Caco-2 (cell line): Measurements from ENCODE around the gene DDX24. TPM values are rescaled to one million over a fixed set of nuclear protein-coding genes. Genes with fewer than 3 reads are reported as not detected.

Experiments
- BruUV-seq: library from RNA; stranded (reverse); fragments of 400-500 nt; replicated peaks from 2 replicates; lab custom pipeline; 2021; lab: Mats Ljungman, UMichigan
- CTCF ChIA-PET: fragments of 300-600 bp; sonication (Branson Sonifier 250); formaldehyde crosslinking; loops from one replicate; lab custom pipeline; 2022; ENCODE audit warnings: antibody characterized with exemption; lab: Charles Lee
- POLR2A ChIA-PET: fragments of 300-600 bp; sonication (Branson Sonifier 250); formaldehyde crosslinking; loops from one replicate; lab custom pipeline; 2022; ENCODE audit warnings: antibody characterized with exemption; lab: Charles Lee
- DNase-seq, 2 experiments: peaks; one replicate each; pipeline versions ENCODE4 v3.0.0 to v3.0.0-alpha.2; 2020 to 2022
- H3K27me3 ChIP-seq: replicated peaks from 2 replicates; pipeline ENCODE4 v1.6.0; 2011; ENCODE audit warnings: low read length; ENCODE audit not compliant: control insufficient read depth, insufficient read depth
- H3K36me3 ChIP-seq: 2 replicates; pipeline ENCODE4 v1.5.1; 2011; ENCODE audit warnings: low read length; ENCODE audit not compliant: control insufficient read depth, insufficient read depth
- H3K4me1 ChIP-seq: fragments of 250-450 bp; sonication (Bioruptor Pico); 2 replicates; pipeline ENCODE4 v1.5.1; 2020; ENCODE audit warnings: mild to moderate bottlenecking
- H3K4me3 ChIP-seq: 2 replicates; pipeline ENCODE4 v1.5.1; 2011; ENCODE audit warnings: low read depth, mild to moderate bottlenecking, control low read depth, low read length
- H3K9me3 ChIP-seq: fragments of 250-450 bp; sonication (Bioruptor Pico); 2 replicates; pipeline ENCODE4 v1.5.1; 2020; ENCODE audit warnings: mild to moderate bottlenecking, moderate library complexity
- H3K27ac Mint-ChIP-seq: one replicate; pipeline ENCODE4 v1.8.0; 2022; ENCODE audit warnings: mixed read lengths; ENCODE audit not compliant: unreplicated experiment
- H3K27me3 Mint-ChIP-seq: one replicate; pipeline ENCODE4 v1.8.0; 2022; ENCODE audit warnings: mixed read lengths; ENCODE audit not compliant: insufficient read depth, unreplicated experiment
- H3K36me3 Mint-ChIP-seq: one replicate; pipeline ENCODE4 v1.8.0; 2022; ENCODE audit warnings: mild to moderate bottlenecking, mixed read lengths; ENCODE audit not compliant: insufficient read depth, unreplicated experiment
- H3K4me1 Mint-ChIP-seq: one replicate; pipeline ENCODE4 v1.8.0; 2022; ENCODE audit warnings: low read depth, mixed read lengths; ENCODE audit not compliant: unreplicated experiment
- H3K4me3 Mint-ChIP-seq: one replicate; pipeline ENCODE4 v1.8.0; 2022; ENCODE audit warnings: mild to moderate bottlenecking, moderate library complexity, mixed read lengths; ENCODE audit not compliant: unreplicated experiment
- H3K9me3 Mint-ChIP-seq: one replicate; pipeline ENCODE4 v1.8.0; 2022; ENCODE audit warnings: mixed read lengths; ENCODE audit not compliant: unreplicated experiment
- CTCF ChIP-seq, 2 experiments: fragments of 200-600 bp in 1 of 2; IDR thresholded peaks; 1 replicate in 1 of 2; 2 replicates in 1 of 2; pipeline versions ENCODE4 v1.5.1 to v1.8.0; 2011 to 2022; ENCODE audit warnings: antibody characterized with exemption in 1 of 2, control low read depth in 1 of 2, inconsistent platforms in 1 of 2, low read depth in 1 of 2, low read length in 1 of 2, mild to moderate bottlenecking in 1 of 2, moderate library complexity in 1 of 2; ENCODE audit not compliant: insufficient read depth in 1 of 2, severe bottlenecking in 1 of 2, unreplicated experiment in 1 of 2
- intact Hi-C: fragments of 100-400 bp; cut with micrococcal nuclease; formaldehyde crosslinking; loops from one replicate; pipeline ENCODE4 v1.10.0; 2022; ENCODE audit not compliant: unreplicated experiment
- total RNA-seq: library from RNA; stranded (reverse); gene quantifications from 2 replicates; pipeline ENCODE4 v1.2.3, GENCODE V29; 2022

The DDX24 gene
- total RNA-seq, 1 experiment from 2014 or later: 131 TPM

DNA sequence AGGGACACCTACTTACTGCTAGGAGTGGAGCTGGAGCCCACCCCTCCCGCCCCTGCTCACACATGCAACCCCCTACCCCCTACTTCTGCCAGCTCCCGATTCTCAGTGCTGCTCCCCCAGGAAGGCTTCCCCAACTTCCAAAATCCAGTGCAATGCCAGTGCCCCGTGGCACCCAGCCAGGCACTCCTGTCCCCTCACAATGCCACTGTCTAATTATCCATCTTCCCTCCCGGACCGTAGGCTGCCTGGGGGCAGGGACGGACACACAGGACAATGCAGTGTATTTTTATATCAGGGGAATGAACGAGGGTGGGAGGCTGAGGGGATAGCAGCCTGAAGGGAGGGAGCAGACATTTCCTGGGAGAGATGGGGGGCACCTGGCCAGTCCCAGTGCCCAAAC is 42.5 kb downstream of the DDX24 start:
- POLR2A ChIA-PET: no interaction called here
- H3K27me3 ChIP-seq: no peaks in the 10 kb centered on the region
- Mint-ChIP-seq H3K4me1 (peaks cover 4% of the 10 kb centered on the region), H3K27ac (no peak overlapping the region), H3K27me3 (no peaks in the 10 kb centered on the region), H3K36me3 (peaks cover 13% of the 10 kb centered on the region), H3K9me3 (no peaks in the 10 kb centered on the region), H3K4me3 (no peak overlapping the region)
- intact Hi-C loops: loop anchor here (10.0 kb wide), 1 partner anchor 266 kb away; no protein-coding TSS in a partner anchor
- no peak overlapping the region for H3K4me3 ChIP-seq
- H3K4me1 ChIP-seq: no peaks in the 10 kb centered on the region
- CTCF ChIA-PET: no interaction called here
- no peak for TF ChIP-seq CTCF (IDR thresholded peaks at IDR 0.05; ENCODE audit: insufficient read depth in 1 of 2, low read depth in 1 of 2, low read length in 1 of 2, severe bottlenecking in 1 of 2, unreplicated experiment in 1 of 2)
- no TSS peak for BruUV-seq
- H3K36me3 ChIP-seq: no peaks in the 10 kb centered on the region
- no peak for DNase-seq
- H3K9me3 ChIP-seq: no peaks in the 10 kb centered on the region

- Histone ChIP-seq H3K4me3 (no peak overlapping the region), H3K9me3 (no peaks in the 10 kb centered on the region), H3K36me3 (no peaks in the 10 kb centered on the region), H3K4me1 (no peaks in the 10 kb centered on the region), H3K27me3 (no peaks in the 10 kb centered on the region)
- no TSS peak for BruUV-seq
- DNase-seq: no peak
- Mint-ChIP-seq H3K4me1 (peaks cover 4% of the 10 kb centered on the region), H3K4me3 (no peak overlapping the region), H3K9me3 (no peaks in the 10 kb centered on the region), H3K27ac (no peak overlapping the region), H3K27me3 (no peaks in the 10 kb centered on the region), H3K36me3 (peaks cover 9% of the 10 kb centered on the region)
- POLR2A ChIA-PET: no interaction called here
- CTCF ChIA-PET: no interaction called here
- TF ChIP-seq CTCF (IDR thresholded peaks at IDR 0.05; ENCODE audit: insufficient read depth in 1 of 2, low read depth in 1 of 2, low read length in 1 of 2, severe bottlenecking in 1 of 2, unreplicated experiment in 1 of 2): no peak
- intact Hi-C loops: loop anchor here (2.0 to 10.0 kb wide), 2 partner anchors 99 to 267 kb away; no protein-coding TSS in a partner anchor
Measured at GRCh38 chr14:94037954-94038353, 43.0 kb downstream of the DDX24 start.

- peak; percentile 70 to 79 for DNase-seq
- CTCF ChIA-PET: interaction anchor here (0.6 to 2.2 kb wide), 12 partner anchors 9 to 144 kb away, joined by 3 to 31 read pairs (median 4); partner anchors contain the start of genes DDX24, IFI27L1 and OTUB2
- Histone ChIP-seq H3K4me1 (no peaks in the 10 kb centered on the region), H3K27me3 (no peaks in the 10 kb centered on the region), H3K36me3 (no peaks in the 10 kb centered on the region), H3K4me3 (no peak overlapping the region), H3K9me3 (no peaks in the 10 kb centered on the region)
- Mint-ChIP-seq H3K4me3 (no peak overlapping the region), H3K9me3 (no peaks in the 10 kb centered on the region), H3K27me3 (no peaks in the 10 kb centered on the region), H3K27ac (no peak overlapping the region), H3K36me3 (peaks cover 5% of the 10 kb centered on the region), H3K4me1 (peaks cover 4% of the 10 kb centered on the region)
- intact Hi-C loops: loop anchor here (1.0 to 10.0 kb wide), 3 partner anchors 100 to 268 kb away; no protein-coding TSS in a partner anchor
- BruUV-seq: no TSS peak
- peak; percentile 72 to 79 for TF ChIP-seq CTCF (IDR thresholded peaks at IDR 0.05; ENCODE audit: insufficient read depth in 1 of 2, low read depth in 1 of 2, low read length in 1 of 2, severe bottlenecking in 1 of 2, unreplicated experiment in 1 of 2)
- POLR2A ChIA-PET: no interaction called here
Measured at GRCh38 chr14:94036313-94037167, 44.5 kb downstream of the DDX24 start.
